Stimulated activated CD4-positive, alpha-beta T cell treated with anti-CD3 and anti-CD28 coated beads, Interleukin-4, amount 100 ng/mL, for 1 hour (primary cell): ENCODE results near the gene SIX1.

Experiments
- DNase-seq: peaks from one replicate; pipeline ENCODE4 v3.0.0-alpha.2; 2020

SIX1 gene

DNA sequence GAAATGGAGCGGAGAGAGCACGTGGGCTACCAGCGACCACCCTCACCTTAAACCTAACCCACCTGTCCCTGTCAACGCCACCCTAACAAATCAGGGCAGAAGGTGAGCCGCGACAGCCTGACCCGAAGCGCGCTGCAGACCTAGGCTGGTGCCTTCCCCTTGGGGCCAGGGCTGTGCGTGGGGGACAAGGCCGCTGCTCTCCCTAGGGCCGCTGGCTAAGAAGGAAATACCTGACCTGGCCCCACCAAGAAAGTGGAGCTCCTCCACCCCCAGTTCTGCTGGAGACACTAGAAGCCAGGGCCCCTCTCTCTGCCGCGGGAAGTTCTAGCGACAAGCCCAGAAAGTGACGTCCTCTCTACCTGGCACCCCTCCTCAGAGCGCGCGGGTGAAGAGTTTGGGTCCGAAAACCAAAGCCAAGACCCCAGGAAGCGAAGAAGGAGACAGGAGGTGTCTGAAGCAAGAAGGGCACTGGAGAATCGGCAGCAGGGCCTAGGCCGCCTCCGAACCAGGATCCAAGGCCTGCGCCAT lies 7.5 kb downstream of the SIX1 start:
- DNase-seq: no peak

DNA sequence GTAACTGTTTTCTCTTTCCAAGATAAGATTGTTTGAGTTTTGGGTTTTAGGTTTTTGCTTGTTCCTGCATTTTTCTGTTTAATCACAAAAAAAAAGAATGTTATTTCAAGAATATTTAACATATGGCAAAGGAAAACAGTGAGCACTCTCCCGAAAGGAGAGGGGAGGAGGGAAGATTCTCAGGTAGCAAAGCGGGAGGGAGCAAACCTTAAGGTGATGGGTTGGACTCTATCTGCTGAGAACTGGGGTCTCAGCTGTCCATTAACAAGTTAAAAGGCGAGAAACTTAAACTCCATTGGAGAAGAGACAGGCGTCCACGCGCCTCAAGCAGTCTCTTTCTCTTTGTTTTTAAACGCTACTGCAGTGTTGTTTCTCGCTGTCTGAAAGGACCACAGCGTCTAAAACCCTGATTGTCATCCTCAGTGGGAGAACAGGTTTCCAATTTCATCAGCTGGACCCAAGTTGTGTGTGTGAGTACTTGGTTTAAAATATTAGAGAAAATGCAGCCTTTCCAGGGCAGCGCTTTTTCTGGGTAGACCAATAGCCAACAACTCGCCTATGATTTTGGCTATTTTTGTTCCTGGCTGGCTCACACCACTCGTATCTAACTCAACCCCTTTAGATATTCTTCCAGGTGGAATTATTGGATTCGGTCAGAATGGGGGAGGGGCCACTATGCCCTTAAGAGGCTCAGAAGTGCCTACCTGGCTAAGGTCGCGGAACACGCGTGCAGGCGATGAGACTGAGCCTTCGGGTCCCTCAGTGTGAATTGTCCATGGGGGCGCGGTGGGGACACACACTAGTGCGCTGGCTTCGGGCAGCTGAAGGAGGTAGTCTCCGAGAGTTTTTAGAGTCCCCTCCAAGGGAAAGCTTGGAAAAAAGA lies 8.2 kb downstream of the SIX1 start:
- DNase-seq: no peak

DNA sequence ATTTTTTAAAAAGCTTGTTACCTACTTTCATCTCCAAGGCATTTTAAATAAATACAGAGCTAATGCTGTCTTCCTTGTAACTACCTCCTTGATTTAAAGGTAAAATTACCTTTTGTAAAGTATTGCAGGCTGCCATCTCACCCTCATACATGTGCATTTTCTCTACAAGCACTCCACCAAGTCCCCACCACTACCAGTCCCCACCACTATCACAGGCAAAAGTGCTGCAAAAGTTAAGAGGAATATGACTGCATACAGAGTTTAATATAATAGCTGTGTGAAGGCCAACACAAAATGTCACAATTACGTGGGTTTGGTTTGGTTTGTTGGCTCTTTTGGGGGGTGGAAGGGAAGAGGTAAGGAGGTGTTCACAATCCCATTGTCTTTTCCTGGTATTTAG lies 9.6 kb downstream of the SIX1 start:
- DNase-seq: no peak

DNA sequence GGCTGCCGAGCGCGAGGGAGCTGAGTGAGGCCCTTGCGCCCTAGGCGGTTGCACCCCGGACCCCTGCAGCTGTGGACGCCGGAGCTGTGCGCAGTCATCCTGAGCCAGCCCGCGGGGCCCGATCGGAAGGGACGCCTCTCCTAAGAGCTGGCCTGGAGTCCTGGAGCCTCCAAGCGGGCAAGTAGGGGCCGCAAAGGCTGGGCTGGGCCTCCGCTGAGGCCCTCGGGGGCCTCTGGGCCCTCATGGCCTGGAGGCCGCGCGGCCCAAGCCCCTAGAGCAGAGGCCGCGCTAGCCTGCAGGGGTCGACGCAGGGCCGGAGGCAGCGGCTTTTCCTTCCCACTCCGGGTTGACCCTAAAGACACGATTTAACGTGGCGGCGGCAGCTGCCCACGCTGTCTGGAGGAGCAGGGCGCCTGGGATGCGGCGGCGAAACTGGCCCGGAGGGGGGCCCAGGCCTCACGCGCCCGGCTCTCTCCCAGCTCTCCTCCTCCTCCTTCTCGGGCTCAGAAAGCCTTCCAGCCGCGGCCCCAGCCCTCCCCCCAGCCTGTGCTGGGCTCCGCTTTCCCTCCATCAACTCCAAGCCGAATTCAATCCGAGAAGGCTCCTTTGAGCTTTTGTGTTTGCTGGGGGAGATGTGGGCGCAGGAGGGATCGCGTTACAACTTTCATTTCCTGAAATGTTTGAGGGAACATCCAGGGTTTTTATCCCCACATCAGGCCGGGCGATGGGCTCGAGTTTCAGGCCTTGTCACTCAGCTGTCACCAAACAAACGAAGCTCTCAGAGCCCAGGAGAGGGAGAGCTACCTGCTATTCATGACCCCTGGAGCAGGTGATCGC lies 11.6 kb downstream of the SIX1 start:
- no peak for DNase-seq

DNA sequence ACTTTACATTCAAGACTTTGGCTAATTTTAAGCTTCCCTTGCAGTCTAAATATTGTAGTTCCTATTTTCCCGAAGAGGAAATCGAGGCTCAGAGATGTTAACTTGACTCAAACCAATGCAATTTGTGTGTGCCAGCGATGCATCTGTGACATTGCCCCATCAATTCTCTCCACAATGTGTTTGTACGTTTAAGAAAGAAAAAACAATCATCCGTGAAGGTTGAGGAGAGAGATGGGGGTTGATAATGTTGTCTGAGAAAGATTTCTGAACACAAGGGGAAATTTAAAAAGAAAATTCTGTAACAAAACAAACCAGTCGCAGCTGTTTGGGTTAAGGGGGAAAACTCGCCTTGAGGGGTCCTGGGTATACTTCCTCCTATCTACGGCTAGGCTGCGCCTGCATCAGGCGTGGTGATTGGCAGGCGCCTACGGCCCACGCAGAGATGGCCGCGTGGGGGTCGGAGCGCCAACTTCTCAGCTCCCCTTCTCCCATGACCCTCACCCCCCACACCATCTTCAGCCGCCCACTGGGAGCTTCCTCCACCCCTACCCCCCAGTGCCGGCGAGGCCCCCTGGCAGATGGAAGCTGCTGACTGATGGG lies 12.3 kb downstream of the SIX1 start:
- no peak for DNase-seq

DNA sequence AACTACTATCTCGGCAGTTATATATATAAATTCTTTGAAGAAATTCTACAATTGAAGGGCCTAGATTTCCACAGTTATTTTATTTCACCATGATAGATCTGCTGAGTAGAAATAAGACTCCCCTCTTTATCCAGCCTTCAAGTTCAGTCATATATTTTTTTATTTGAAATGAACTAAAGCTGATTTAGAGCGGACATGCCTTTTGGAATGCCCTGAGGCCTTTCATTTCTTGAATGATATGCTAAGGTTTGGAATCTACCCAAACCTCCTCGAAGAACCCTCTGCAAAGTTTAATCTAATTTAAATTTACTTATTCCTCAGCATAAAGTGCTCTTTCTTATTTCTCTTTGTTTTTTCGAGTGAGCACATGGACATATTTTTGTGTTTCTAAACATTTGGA lies 15.1 kb downstream of the SIX1 start:
- DNase-seq: no peak

DNA sequence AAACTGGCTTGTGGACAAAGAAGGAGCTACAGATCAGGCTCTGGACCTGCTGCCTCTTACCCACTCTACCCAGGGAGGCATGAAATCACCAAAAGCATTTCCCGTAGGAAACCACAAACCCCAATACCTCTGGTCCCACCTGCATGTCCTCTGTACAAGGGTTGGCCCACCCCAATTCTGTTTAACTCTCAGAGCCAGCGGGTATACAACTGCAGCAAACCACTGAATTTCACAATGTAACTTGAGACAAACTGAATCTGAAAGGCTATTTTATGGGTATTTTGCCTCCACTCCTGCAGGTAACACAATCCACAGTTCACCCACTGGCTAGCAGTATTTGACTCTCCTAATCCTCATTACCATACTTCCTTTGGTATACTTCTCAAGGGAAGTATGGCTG lies 16.5 kb downstream of the SIX1 start:
- no peak for DNase-seq

DNA sequence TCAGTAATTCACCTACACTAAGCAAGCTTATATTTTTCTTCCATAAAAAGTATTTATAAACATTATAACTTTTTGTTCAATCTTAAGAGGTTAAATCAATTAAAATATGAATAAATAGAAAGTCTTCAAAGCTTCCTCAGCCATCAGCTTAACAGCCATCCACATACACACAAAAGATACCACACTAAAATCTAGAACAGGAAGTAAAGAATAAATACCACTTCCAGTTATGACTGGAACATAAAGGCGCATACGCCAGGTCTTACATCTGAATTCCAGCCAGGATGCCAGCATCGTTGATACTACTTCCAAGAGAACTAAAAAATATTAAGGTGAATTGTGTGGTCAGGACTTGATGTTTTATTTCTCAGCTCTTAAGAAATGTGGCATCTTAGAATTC lies 17.0 kb downstream of the SIX1 start:
- DNase-seq: no peak

DNA sequence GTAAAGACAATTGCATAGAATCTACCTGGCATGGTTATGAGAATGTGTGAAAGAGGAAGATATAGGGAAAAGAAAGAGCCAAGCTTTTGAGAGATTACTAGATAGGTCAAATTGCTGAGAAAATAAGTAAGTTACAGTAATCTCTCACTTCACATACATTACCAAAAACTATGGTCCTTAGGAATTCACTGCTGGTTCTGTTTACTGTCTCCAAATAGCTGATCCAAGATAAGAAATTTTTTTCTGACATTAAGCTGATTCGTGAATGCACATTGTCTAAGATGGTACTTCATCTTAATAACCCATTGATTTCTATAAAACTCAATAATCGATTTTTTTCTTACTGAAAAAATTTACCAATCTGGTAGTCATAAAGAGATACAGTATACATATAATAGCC lies 17.4 kb downstream of the SIX1 start:
- no peak for DNase-seq

DNA sequence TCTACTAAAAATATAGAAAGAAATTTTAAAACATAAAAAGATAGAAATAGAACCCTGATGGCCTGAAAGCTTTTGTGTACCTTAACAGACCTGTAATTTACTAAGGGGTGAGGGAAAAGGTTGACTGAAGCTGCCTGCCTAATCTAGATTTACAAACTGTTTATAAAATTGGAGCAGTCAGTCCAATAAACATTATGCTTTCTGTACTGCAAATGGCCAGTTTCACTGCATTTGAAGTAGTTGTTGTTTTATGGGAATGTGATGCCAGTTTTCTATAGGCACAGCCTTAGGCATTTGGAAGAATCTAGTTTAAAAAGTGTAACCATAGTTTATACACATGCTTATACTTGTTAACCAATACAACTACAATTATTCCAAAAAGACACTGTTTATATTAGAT lies 19.1 kb downstream of the SIX1 start:
- DNase-seq: no peak

DNA sequence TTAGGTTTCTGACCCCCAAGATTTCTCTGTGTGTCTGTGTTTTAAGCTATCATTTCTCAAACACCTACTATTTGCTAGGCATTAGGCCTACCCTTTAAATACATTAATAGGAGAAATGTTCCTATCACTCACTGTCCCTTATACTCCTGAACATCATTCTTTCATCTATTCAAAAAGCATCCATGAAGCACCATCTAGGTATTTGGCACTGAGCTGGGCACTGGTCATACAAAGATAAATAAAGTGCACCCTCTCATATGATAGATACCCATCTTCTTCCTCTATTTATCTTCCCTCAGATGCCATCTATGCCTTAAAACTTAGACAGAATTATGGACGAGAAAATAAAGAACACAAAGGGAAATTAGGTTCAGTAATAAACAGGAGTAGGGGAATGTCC lies 20.4 kb downstream of the SIX1 start:
- DNase-seq: no peak

DNA sequence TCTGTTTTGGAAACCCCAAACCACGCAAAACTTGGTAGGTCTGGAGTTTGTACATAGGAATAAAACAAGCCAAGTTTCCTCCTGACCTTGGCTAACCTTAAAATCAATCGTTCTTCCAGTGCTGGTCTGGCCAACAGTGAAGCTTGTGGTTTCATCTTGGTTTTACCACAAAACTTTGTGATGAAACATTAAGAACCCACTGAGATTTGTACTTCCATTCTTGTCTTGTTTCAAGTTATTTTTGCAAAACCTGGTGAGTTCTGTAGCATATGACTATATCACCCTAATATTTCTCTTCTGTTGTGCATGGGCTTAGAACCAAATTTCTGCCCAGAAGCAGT lies 26.4 kb downstream of the SIX1 start:
- DNase-seq: no peak

DNA sequence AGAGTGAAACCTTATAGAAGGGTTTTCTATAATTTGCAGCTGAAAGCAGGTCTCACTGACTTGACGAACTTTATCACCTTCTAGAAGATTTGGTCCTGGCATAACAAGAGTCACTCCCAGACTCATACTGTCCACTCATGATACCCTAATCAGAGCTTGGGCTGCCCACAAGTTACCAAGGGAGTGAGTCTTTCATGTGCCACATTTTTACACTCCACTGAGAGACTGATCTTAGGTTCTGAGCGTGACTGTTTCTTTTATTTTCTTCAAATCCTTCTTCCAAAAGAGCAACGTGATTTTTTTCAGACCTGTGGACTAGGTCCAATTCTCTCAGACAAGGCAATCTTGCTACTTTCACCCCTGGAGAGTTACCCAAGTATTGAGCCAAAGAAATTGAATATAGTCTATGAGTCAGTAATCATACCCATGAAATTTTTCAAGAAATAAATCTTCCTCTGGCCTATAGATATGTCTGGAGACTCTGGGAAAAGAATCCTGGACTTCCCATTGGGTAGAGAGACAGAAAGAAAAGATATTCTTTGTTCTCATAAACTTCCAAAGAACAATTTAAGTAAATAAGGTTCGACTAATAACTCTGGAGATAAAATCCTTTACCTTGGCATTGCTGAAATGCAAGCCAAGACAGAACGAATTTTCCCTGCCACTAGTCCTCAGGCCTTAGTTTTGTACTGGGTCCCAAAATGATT lies 26.9 kb downstream of the SIX1 start:
- no peak for DNase-seq

DNA sequence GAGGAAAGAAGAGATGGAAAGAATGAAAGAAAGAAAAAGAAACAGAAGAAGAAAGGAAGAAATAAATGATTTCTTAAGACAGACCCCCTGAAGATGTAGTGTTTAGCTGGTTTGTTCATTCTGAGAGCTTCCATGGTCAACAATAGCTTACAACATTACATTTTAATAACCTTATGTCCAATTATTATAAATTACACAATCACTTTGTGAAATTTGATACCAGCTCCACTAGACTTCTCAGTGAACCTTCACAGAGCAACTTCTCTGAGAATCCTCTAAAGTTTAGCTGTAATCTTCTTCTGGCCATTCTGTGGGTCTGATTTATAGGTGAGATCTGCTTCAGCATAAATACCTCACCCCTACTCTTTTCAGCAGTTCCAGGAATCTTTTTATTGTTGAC lies 27.9 kb downstream of the SIX1 start:
- DNase-seq: no peak

DNA sequence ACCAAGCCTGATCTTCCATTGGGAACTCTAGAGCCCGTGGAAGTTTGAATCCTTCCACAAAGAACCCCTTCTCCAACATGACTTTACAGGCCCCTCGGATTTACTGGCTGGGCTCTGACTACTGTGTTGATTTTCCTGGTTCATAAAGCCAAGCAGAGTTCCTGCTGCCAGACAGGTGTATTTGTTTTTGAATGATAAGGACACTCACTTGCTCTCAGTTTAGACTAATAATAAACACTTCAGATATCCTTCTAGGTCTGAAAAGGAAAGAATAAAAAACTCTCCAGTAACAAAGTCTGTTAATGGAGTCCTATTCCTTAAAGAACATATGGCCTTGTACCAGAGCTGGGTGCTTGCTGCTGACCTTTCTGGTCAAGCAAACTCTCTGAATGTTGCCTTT lies 31.0 kb downstream of the SIX1 start:
- no peak for DNase-seq

DNA sequence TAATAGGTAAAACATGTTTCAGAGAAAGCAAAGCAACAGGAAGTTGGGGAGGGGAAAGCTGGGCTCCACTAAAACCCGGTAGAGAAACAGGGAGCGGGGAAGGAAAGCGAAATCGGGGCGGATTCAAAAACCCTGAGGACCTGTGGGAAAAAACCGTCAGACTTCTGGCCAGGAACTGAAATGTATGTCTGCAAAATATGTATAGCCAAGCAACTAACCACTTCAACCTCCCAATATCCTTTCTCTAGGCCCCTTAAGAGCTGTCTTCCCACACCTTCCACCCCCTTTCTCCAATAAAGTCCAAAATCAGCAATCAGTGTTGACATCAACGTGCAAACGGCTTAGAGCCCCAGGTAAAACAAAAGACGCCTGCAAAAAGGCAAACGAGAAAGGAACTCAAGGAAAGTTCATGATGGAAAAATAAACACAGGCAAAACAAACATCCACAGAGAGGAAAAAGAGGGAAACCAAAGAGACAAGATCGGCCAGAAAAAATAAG lies 32.8 kb downstream of the SIX1 start:
- DNase-seq: no peak

DNA sequence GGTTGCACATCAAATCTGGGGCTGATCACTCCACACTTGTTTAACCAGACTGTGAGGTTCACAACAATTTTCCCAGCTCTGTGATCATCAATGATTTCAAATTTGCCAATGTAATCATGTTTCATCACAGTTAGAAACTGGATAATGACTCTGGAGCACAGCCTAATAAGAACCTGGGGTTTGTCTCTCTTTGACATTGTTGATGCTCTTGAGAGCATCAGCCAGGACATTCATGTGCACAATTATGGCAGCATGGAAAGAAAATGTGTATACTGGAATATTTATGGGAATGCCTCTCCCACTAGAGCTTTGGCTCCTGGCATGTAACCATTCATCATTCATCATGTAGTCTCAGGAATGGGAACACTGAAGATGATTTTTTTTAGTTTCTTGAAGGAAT lies 47.0 kb downstream of the SIX1 start:
- no peak for DNase-seq

DNA sequence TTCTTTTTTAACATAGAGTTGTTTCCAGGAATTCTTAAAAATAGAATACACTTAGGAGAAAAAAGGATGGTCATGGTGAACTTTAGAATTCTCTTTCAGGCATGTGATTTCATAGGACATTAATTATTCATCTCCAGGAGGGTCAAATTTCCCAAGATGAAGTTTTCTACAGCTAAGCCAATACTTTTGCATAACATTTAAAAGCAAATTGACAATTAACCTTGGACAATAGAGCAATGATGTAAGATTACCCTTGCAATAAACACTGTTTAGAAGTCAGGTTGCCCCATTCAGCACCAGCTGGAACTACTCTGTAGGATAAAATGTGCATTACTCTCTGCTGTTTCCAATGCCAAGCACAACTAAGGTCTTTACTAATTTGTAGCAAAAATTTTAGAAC lies 49.5 kb downstream of the SIX1 start:
- DNase-seq: no peak

DNA sequence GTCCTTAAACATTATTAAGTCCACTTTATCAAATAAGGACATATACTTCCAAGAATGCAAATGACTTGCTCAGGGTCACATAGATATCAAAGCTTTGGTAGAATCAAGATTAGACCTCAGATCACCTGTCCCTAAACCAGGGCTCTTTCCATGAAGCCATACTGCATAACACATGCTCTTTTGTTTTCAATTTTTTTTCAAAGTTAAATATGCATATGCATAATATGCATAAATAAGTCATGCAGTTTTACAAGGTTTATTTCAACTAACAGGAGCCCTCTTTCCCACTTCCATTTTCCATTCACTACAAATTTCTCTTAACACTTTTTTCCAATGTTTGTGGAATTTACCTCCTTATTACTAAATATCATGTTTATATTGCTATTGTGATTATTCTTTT lies 53.1 kb downstream of the SIX1 start:
- DNase-seq: no peak

DNA sequence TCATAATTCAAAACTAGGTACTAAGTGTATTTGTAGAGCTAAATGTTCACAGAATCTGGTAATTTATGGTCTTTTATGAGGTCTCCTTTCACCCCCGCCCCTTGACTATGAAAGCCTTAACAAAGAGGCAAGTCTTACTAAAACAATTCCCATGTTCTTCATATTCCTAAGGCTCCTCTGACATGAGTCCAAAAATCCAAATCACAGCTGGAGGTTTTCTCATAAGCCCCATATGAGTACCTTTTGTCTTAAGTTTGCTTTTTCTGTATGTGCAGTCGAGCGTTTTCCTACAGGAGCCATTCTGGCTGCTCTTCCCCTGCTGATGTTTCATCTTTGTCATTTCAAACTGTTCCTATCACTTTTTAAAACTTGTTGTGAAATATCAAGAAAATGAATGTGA lies 55.2 kb downstream of the SIX1 start:
- no peak for DNase-seq
